Stimulated activated CD4-positive, alpha-beta T cell treated with anti-CD3 and anti-CD28 coated beads, Interleukin-1b, Interleukin-23, amount 100 ng/mL, for 24 hours (primary cell): ENCODE measurements around the gene GPR15LG.
"Not testable (repeated sequence)": the region's sequence is repeated elsewhere in the genome, so short reads cannot be mapped to it uniquely, and the experiment has no call there.

Source experiments
- DNase-seq, 4 experiments: peaks; one replicate each; pipeline ENCODE4 v3.0.0-alpha.2; 2020; ENCODE audit warnings: low read depth in 4 of 4, low spot score in 1 of 4

GPR15LG gene

GRCh38 chr10:84164442-84164841 lies 9.2 kb upstream of the GPR15LG start:
- DNase-seq, result no peak

- DNase-seq, result no peak
Observed at GRCh38 chr10:84166620-84167288, 6.8 kb upstream of the GPR15LG start.

DNA sequence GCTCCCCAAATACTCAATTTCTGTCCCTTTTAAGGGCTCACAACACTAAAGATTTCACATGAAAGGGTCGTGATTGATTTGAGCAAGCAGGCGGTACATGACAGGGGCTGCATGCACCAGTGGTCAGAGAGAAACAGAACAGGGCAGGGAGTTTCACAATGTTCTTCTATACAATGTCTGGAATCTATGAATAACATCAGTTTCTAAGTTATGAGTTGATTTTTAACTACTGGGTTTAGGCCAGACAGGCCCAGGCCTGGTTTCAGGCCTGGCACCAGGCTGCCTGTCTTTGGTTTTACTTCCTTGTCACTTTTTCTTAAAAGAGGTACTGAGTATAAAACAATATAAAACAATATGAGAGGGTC lies 6.3 kb upstream of the GPR15LG start:
- not testable (repeated sequence) for DNase-seq

DNA sequence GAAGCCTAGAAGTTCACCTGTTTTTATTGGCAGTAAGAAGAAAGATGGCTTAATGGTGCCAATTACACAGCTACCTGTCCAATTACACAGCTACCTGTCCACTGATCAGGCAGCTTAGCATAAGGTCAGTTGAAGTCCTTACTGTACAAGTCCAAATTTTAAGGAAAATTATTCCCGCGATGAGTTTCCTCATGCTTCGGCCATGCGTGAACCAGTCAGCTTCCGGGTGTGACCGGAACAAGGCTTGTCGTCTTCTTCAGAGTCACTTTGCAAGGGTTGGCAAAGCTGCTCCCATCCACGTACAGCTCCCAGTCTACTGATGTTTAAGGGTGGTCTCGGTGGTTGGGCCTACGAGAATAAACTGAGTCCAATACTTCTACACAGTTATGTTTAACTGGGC lies 5.2 kb upstream of the GPR15LG start:
- not testable (repeated sequence) for DNase-seq

DNA sequence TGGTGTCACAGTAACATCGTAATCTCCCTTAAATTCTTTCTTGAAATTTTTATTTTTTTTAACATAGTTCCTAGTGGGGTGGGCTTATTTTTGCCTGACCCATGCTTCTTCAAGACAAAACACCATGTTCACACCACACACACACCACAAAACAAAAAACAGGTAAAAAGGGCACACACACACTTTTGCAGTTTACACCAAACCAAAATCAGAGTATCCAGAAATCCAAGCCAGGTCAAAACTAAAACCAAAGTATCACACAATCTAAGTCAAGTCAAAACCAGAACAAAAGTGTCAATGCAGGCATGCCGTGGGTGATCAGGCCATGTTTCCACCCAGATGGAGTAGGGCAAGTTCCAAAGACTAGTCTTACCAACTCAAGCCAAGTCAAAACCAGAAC lies 2.4 kb upstream of the GPR15LG start:
- not testable (repeated sequence) for DNase-seq

DNA sequence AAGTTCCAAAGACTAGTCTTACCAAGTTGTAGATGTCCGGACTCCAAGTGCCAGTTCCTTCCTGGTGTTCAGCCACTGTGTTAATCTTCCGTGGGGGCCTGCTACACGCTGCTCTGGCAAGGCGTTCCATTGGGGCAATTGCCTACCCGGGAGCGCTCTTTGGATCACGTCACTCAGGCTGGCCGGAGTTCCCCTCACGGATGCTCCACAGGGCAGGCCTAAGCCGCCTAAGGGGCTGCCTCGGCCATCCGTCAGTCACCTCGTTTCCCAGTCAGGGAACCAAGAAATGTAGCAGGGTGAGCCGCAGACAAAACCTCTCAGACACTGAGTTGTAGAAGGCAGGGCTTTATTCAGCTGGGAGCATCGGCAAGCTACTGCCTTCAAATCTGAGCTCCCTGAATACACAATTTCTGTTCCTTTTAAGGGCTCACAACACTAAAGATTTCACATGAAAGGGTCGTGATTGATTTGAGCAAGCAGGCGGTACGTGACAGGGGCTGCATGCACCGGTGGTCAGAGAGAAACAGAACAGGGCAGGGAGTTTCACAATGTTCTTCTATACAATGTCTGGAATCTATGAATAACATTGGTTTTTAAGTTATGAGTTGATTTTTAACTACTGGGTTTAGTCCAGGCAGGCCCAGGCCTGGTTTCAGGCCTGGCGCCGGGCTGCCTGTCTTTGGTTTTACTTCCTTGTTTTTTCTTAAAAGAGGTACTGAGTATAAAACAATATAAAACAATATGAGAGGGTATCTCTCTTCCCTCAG lies 1.7 kb upstream of the GPR15LG start:
- DNase-seq, result not testable (repeated sequence)

DNA sequence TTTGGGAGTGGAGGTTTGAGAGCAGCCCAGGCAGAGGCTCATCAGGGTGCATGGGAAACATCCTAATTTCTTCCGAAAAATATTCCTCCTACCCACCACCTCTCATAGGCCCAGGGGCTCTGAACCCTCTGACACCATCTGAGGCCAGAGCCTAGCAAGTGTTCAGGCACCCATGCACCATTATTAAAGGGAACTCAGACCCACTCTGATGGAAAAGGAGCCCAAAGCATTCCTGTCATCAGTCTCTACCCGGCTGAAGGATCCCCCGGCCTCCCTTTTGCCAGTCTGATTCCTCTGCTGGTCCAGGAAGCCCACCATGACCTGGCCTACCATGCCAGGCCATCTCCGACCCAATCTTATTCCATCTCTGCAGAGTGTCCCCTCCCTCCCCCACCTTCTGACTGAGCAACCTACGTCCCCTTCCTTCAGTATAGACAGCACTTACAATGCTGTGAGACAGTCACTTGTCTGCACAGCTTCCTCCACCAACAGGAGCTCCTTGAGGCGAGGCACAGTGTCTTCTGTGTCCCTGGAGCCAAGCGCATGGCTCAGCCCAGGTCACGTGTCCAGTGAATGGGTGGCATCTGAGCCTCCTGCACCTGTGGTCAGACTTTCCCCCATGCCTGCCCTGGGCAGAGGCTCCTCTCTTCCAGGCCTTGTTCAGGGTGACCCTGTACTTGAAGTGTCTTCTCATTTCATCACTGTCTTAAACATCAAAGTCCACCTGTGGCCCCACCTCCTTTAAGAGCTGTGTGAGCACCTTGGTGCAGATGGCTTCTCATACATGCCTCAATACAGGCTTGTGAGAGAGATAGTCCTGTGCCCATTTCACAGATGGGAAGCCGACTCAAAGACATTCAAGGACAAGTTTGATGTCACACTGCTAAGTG lies 889 bp upstream of the GPR15LG start:
- no peak for DNase-seq

DNA sequence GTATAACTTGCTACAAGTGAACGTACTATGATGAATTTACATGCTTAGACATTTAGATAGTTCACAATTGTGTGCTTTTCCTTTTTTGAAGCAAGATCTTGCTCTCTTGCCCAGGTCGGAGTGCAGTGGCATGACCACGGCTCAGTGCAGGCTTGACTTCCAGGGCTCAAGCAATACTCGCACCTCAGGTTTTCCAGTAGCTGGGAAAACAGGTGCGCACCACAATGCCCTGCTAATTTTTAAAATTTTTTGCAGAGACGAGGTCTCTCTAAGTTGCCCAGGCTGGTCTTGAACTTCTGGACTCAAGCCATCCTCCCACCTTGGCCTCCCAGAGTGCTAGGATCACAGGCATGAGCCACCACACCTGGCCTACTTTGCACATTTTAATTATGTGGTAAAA lies 1.8 kb downstream of the GPR15LG start:
- no peak for DNase-seq

DNA sequence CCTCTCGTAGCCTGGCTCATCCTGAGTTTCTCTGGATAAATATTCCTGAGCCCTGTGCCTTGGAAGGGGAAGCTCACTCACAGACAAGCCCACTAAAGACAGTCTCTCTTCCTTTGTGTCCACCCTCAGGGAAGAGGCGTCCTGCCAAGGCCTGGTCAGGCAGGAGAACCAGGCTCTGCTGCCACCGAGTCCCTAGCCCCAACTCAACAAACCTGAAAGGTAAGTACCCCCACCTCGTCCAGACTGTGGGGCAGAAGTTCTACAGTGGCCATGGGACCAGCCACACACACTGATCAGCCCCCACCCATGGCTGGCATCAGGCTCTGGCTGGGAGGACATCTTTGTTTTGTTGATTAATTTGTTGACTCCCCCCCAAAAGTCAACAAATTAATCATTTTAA lies 2.8 kb downstream of the GPR15LG start:
- no peak for DNase-seq

DNA sequence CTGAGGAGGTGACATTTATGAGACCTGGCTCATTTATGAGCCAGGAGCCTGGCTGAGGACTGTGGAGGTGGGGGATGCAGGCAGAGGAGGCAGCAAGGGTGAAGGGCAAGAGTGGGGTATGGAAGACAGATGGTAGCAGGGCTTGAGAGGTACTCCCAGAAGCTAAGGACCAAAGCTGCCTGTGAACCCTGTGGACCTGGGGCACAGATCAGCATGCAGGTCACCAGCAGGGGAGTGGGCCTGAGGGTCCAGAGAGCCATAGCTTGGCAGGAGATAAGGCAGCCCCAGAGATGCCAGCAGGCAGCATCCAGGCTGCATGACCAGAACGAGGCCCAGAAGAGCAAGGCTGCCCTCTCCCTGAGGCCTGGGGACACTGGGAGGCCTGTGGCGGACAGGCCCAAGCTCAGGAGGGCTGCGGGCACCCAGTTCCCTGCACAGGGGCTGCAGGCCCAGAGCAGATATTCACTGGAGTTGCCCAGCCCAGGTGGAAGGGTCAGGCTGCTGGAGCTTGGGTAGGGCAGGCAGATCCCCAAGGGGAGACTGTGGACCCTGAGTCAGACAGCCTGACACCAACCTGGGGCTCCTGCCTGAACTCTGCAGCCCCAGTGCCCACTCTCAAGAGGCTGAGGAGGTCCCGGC lies 3.4 kb downstream of the GPR15LG start:
- DNase-seq, result no peak

DNA sequence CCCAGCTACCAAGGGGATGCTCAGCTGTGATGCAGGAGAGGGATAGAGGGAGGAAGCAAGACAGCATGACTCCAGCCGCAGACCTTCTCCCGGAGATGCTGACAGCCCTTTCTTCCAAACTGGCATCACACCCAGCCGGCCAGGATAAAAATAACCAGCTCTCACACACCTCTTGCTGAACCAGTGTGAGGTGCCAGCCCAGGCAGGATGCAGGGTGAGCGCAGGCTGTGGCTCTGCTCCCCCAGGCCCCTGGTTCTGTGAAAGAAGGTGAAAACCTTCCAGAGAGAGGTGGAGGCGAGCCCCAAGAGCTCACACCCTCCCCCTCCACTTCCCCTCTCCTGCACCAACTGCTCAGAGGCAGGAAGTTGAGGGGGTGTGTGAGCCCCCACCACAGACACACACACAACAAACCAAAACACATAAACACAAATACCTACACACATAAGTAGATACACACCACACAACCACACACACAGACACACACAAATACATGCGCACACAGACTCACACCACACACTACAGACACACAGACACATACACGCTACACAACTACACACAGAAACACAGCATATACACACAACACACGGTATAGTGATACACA lies 4.0 kb downstream of the GPR15LG start:
- DNase-seq, result no peak

- DNase-seq, result no peak
Observed at GRCh38 chr10:84178160-84178609, 4.6 kb downstream of the GPR15LG start.

GRCh38 chr10:84179059-84179710 lies 5.6 kb downstream of the GPR15LG start:
- DNase-seq, result no peak

DNA sequence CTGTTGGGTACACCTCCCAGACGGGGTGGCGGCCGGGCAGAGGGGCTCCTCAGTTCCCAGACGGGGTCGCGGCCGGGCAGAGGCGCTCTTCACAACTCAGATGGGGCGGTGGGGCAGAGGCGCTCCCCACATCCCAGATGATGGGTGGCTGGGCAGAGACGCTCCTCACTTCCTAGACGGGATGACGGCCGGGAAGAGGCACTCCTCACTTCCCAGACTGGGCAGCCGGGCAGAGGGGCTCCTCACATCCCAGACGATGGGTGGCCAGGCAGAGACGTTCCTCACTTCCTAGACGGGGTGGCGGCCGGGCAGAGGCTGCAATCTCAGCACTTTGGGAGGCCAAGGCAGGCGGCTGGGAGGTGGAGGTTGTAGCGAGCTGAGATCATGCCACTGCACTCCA lies 6.8 kb downstream of the GPR15LG start:
- not testable (repeated sequence) for DNase-seq

GRCh38 chr10:84181631-84182030 lies 8.0 kb downstream of the GPR15LG start:
- no peak for DNase-seq

DNA sequence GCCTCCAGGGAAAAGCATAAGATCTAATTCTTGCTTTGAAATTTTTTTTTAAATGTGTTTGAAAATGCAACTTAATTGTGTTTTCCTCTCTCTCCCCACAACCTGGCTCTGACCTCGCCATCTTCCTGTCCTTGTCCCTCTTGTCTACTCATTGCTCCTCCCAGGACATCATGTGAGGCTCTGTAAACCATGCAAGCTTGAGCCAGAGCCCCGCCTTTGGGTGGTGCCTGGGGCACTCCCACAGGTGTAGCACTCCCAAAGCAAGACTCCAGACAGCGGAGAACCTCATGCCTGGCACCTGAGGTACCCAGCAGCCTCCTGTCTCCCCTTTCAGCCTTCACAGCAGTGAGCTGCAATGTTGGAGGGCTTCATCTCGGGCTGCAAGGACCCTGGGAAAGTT lies 10.9 kb downstream of the GPR15LG start:
- DNase-seq, result no peak

DNA sequence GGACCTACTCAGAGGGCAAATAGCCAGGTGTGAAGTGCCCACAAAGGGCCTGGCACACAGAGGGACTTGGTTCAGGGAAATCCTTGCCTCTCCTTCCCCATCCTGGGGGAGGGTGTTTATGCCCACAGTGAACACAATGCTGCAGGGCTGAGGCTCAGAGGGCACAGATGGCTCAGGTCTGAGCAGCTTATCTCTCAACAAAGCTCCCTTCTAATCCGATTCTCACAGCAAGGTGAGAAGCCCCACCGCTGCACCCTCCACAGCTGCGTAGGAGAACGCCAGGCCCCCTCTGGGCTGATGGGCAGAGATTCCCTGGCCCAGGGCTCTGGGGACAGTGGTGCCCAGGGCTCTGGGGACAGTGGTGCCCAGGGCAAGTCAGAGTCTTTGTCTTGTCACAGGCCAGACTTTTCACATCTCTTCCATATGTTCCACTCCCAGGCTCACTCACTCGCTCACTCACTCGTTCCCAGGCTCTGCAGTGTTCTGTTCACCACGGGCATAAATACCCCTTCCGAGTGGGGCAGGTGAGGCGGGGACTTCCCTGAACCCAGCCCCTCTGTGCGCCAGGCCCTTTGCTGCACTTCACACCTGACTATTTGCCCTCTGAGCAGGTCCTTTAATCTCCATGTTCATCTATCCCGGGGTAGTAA lies 12.1 kb downstream of the GPR15LG start:
- no peak for DNase-seq

DNA sequence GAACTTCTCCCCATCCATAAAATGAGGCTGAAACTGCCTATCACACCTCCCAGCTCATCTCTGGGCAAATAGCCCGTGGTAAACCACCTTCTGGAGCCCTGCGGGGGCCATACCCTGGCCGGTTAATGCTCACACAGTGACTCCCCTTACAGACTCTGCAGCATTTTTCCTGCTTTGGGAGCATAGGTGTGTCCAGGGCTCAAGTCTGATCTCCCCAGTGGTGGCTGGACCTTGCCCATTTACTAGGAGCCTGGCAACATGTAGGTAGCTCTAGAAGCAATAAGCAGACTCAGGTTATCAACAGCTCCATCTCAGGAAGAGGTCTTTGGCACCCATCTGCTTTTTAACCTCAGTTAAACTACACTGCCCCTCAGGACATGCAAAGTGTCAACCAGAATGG lies 15.2 kb downstream of the GPR15LG start:
- DNase-seq, result no peak

GRCh38 chr10:84190621-84191020 lies 17.0 kb downstream of the GPR15LG start:
- DNase-seq, result no peak

DNA sequence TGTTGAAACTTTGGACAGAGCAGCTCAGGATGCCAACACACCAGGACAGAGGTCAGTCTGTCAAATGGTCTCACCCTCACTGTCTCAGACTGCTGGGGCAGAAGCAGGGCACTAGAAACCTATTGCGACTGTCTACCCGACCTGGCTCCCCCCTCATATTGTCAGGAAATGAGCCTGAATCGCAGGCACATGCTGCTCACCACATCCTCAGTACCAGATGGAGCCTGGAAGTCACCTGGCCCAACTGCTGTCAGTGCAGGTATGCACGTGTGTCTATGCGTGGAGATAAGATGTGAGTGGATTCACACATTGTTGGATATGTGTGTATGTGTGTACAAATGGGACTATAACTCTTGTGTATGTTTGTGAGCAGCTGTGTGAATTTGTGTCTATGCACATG lies 17.5 kb downstream of the GPR15LG start:
- DNase-seq, result no peak
